Measurements from ENCODE around the gene DNAI2.
A peak's percentile ranks its signal among the peaks of the same experiment; 100 is the strongest.

DNAI2 gene

GRCh38 chr17:74274060-74274708, at the start of gene DNAI2:
Gene DNAI2, plus strand, starts transcription at chr17:74274234. Its CDS starts 7,584 bp downstream, at chr17:74281818.
- DNase-seq: peak; percentile 66

GRCh38 chr17:74224959-74225725, 48.9 kb upstream of the DNAI2 start:
- no peak for DNase-seq

- DNase-seq: no peak
Measured at GRCh38 chr17:74226252-74226651, 47.8 kb upstream of the DNAI2 start.

GRCh38 chr17:74227271-74228080, 46.6 kb upstream of the DNAI2 start:
- no peak for DNase-seq

GRCh38 chr17:74228306-74228978, 45.6 kb upstream of the DNAI2 start:
- no peak for DNase-seq

- DNase-seq: no peak
Measured at GRCh38 chr17:74230896-74231295, 43.1 kb upstream of the DNAI2 start.

GRCh38 chr17:74231928-74232907, 41.8 kb upstream of the DNAI2 start:
- DNase-seq: no peak

- DNase-seq: no peak
Measured at GRCh38 chr17:74233937-74234336, 40.1 kb upstream of the DNAI2 start.

GRCh38 chr17:74234486-74234885, 39.5 kb upstream of the DNAI2 start:
- DNase-seq: no peak

GRCh38 chr17:74235040-74235581, 38.9 kb upstream of the DNAI2 start:
- DNase-seq: no peak

GRCh38 chr17:74235911-74236371, 38.1 kb upstream of the DNAI2 start:
- no peak for DNase-seq

GRCh38 chr17:74237321-74237720, 36.7 kb upstream of the DNAI2 start:
- no peak for DNase-seq

GRCh38 chr17:74239172-74239571, 34.9 kb upstream of the DNAI2 start:
- DNase-seq: no peak

- no peak for DNase-seq
Measured at GRCh38 chr17:74240618-74241205, 33.3 kb upstream of the DNAI2 start.

- DNase-seq: no peak
Measured at GRCh38 chr17:74241431-74241830, 32.6 kb upstream of the DNAI2 start.

GRCh38 chr17:74241847-74242246, 32.2 kb upstream of the DNAI2 start:
- DNase-seq: no peak

- DNase-seq: no peak
Measured at GRCh38 chr17:74243013-74243755, 30.9 kb upstream of the DNAI2 start.

- no peak for DNase-seq
Measured at GRCh38 chr17:74244128-74244527, 29.9 kb upstream of the DNAI2 start.

- DNase-seq: no peak
Measured at GRCh38 chr17:74244548-74244947, 29.5 kb upstream of the DNAI2 start.

- no peak for DNase-seq
Measured at GRCh38 chr17:74245145-74245831, 28.7 kb upstream of the DNAI2 start.
